ENCODE data around the gene MBNL2.

MBNL2 gene

DNA sequence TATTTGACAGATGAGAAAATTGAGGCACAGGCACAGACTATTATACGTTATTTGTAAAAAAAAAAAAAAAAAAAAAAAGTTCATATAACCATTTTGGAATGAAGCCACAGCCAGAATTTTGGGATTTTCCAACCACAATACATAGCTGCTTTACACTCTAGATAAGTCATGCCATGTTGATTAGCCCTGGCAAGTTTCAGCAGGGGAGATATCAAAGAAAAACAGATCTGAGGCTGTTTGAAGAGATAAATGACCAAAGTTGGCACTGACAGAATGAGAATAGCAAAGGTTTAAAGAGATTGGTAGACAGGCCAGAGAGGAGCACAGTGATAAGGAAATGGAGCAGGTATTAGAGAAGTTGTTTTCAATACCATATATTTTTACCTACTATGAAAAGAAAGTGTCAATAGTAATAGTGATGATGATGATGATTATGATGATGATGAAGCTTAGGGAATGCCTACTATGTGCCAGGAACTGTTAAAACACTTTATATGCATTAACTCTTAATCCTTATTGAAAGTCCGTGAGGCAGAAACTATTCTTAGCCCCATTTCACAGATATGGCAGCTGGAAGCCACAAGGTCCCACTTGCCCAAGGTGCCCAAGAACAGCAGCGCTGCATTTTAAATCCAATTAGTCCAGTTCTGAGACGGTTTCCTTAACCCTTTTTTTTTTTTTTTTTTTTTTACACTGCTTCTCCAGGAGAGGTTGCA lies 105.5 kb downstream of the MBNL2 start:
- no peak for DNase-seq (ENCODE audit: low read depth)

- no peak for DNase-seq (ENCODE audit: low read depth)
Measured at GRCh38 chr13:97328222-97328790, 106.2 kb downstream of the MBNL2 start.

DNA sequence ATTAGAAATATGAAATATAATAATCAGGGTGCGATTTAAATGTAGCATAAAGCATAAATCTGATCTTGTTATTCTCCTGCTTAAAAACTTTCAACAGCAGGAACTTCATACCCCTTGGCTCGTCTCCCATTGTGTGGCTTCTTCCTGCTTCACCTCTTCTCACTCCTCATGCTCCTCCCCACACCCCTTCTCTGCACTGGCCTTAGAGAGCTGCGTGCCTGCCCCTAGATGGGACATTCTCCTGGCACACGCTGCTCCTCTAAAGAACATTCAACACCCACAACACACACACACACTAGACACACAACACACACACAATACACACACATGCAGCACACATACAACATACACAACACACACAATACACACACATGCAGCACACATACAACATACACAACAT lies 107.2 kb downstream of the MBNL2 start:
- DNase-seq (ENCODE audit: low read depth): no peak

DNA sequence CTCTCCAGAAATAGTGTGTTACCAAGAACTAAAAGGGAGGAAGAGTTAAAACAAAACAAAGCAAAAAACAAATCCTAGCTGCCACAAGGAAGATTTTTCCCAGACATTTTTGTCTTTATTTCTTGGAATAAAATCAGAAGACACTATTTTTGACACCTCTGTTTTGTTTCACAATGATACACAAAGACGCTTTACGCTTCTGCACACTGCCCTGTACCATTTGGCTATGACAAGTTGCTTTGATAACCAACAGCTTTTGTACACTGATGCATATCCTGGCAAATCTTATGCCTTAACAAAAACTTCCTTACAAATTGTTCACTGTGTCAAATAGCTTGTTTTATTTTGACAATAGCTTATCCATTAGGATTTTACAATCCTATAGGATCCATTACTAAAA lies 108.3 kb downstream of the MBNL2 start:
- DNase-seq (ENCODE audit: low read depth): no peak

GRCh38 chr13:97332742-97333141 lies 110.6 kb downstream of the MBNL2 start:
- no peak for DNase-seq (ENCODE audit: low read depth)

DNA sequence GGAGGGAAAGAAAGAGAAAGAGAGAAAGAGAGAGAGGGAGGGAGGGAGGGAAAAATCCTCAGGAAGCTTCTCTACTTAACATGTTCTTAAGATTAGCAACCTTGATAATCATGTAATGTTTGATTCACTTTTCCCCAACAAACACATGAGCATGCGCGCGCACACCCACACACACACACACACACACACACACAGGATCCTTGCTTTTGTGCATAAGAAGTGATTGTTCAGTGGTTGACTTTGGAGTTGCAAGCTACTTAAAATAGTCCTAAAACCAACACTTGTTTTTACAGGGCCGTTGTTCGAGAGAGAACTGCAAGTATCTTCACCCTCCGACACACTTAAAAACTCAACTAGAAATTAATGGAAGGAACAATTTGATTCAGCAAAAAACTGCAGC lies 111.8 kb downstream of the MBNL2 start:
- DNase-seq (ENCODE audit: low read depth): no peak

DNA sequence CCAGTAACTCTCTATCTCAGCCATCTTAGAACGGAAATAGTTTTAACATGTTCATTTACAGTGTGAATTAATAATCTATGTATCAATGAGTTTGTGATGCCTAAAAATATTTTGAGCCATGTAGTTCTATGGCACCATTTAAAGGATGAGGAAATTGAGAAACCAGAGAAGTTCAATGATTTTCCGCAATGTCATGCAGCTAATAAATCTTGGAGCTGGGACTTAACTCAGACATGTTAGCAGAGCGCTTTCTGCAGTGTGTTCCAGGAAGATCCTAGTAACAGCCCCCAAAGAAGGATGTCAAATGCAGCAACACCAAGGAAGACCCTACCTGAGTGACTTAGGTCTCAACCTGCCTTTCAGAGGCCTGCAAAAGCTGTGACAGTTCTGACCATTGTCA lies 112.6 kb downstream of the MBNL2 start:
- no peak for DNase-seq (ENCODE audit: low read depth)

DNA sequence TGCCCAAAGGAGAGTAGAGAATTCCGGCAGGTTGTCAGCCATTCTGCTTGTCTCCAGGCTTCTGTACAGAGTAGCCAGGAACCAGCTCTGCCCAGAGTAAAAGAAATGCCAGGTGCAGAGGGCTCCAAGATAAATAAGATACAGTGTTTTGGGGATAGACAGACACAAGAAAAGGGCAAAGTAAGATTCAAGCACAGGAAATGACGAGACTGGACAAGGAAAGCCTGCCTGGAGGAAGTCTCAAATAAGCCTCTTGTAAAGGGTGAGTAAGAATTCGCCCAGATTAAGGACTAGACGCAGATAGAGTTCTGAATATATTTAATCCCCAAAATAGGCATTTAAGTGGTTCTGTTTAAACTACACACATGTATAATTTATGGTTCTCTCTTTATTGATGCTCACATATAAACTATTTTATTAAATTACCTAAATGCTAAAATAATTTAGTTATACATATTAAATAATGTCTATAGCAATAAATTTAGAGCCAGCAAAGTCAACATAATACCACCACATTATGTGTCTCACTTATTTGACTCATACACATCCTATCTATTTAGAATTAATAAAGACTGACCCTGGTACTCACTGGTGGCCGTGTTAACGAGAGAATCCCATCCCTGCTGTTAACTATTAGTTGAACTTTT lies 113.5 kb downstream of the MBNL2 start:
- no peak for DNase-seq (ENCODE audit: low read depth)

GRCh38 chr13:97337985-97338499 lies 115.9 kb downstream of the MBNL2 start:
- no peak for DNase-seq (ENCODE audit: low read depth)

DNA sequence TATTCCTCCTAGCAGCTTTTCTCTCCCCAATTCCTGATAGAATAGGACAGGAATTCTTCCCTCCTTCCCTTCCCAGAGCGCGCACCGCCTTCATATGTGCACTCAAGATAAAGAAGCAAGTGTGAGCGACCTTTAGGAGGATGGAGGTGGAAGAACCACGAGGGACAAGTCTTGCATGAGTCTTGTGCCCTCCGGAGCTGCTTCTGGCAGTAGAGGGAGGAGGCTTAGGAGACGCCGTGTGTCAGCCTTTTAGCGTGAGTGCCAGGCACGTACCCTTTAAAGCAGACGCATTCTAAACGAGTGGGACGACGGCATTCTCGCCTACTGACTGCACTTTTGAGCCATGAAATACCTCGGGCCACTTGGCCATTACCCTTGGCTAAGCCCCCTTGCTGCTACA lies 116.4 kb downstream of the MBNL2 start:
- no peak for DNase-seq (ENCODE audit: low read depth)

DNA sequence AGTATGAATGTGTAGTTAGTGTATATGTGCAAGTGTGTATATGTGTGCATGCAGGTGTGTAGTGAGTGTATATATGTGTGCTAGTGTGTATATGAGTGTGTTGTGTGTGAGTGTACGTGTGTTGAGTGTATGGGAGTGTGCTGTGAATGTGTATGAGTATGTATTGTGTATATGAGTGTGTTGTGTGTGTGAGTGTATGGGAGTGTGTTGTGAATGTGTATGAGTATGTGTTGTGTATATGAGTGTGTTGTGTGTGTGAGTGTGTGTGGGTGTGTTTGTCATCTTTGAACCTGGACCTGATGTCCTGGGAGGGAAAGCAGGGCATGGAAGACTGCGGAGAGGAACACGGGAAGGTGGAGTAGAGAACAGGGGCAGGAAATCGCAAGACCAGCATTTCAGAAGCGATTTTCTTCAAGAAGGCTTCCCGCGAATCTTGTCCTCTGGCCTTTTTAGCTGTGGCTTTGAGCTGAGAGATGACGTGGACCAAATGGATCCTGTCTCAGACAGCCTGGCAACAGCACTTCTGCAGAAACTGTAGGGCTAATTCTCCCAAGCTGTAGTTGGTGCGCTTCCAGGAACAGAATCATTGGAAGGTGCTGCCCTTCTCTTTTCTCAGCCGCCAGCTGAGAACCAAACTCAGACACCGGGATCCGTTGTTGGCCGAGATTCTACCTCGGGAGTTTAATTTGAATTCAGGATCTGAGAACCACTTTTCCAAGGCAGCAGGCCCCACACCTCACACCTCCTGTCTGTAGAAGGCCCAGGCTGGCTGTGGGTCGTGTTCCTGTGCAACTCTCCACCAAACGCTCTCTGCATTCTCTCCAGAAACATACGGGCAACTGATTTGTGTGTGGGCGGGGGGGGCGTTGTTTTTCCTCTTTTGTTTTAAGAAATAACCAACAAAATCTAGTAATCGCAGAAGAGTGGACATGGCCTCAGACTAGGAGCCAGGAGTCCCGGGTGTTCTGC lies 117.2 kb downstream of the MBNL2 start:
- no peak for DNase-seq (ENCODE audit: low read depth)

GRCh38 chr13:97339988-97340749 lies 118.0 kb downstream of the MBNL2 start:
- DNase-seq (ENCODE audit: low read depth): no peak

GRCh38 chr13:97341135-97341534 lies 119.0 kb downstream of the MBNL2 start:
- DNase-seq (ENCODE audit: low read depth): no peak

DNA sequence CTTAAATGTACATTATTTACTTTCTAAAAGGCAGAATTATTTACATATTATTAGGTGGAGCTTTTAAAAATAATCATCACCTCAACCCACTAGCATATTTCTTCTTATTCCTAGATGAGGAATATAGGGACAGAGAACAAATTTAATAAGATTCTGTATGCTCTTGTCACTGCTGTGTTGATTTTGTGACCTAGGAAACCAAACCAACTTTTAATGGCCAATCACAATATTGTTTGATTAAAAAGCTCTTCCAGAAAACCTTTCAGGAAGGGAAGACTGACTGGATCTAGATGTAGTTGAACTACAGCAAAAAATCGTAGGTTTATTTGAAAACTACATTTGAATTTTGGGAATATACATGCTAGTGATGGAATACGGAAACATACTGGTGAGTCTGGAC lies 120.0 kb downstream of the MBNL2 start:
- DNase-seq (ENCODE audit: low read depth): no peak

- DNase-seq (ENCODE audit: low read depth): no peak
Measured at GRCh38 chr13:97342936-97343335, 120.8 kb downstream of the MBNL2 start.

GRCh38 chr13:97344265-97345175 lies 122.4 kb downstream of the MBNL2 start:
- DNase-seq (ENCODE audit: low read depth): peak; percentile 20

- DNase-seq (ENCODE audit: low read depth): no peak
Measured at GRCh38 chr13:97346097-97346496, 124.0 kb downstream of the MBNL2 start.

GRCh38 chr13:97346561-97347254 lies 124.6 kb downstream of the MBNL2 start:
- no peak for DNase-seq (ENCODE audit: low read depth)

DNA sequence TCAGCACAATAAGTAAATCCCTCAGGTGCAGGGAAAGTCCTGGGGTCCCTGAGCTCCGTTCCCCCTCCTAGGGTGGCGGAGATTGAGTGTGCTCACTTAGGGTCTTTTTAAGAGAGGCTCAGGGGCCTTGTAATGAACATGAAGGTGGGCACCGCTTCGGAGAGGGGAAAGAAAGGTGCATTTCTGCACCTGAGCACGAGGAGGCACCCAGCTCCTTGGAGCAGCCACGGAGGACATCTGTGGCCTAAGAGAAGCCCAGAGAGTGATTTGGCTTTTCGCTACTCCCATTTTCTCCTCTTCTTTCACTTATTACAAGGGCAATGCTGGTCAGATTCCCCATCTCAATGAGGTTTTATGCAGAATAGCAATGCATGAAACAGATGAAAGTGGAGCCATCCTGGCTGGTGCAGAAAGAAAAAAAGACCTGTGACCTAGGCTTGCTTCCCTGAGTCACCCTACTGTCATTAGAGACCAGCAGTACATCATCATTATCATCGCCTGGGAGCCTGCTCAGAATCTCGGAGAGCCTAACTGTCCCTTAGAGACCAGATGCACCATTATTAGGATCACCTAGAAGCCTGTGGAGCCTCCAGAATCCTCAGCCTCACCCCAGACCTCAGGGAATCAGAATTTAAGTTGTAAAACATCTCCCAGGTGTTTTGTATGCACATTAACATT lies 125.3 kb downstream of the MBNL2 start:
- no peak for DNase-seq (ENCODE audit: low read depth)
